Measurements from ENCODE around the gene TECPR2. TPM values are rescaled to one million over a fixed set of nuclear protein-coding genes. Genes with fewer than 3 reads are reported as not detected.

Gene TECPR2
- total RNA-seq, 1 experiment from 2014 or later: 29.7 TPM

DNA sequence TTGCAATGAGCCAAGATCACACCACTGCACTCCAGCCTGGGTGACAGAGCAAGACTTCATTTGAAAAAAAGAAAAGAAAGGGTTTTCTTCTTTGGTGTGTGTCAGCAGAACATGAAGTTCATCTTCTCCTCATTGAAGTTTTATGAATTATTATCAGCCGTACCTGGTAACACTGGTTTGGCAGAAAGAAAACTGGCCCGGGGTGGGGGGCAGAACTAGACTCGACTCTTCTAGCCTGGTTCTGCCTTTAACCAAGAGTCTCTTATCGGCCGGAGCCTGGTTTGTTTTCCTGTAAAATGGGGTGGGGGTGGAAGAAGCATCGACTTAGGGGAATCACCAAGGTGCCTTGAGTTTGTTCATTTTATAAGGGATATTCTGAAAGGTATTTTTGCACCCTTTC, 64.1 kb downstream of the TECPR2 start:
- no peaks in the 10 kb centered on the region for H4K20me1 ChIP-seq (ENCODE audit: insufficient read depth)
- POLR2A ChIA-PET (ENCODE audit: unreplicated experiment): no interaction called here
- no peak overlapping the region for H3K27ac ChIP-seq
- no peaks in the 10 kb centered on the region for H3K27me3 ChIP-seq (ENCODE audit: insufficient read depth, low read depth)
- no peak overlapping the region for H3K4me2 ChIP-seq
- H3K9me3 ChIP-seq (ENCODE audit: insufficient read depth, low read depth): no peaks in the 10 kb centered on the region
- no peaks in the 10 kb centered on the region for H3K4me1 ChIP-seq (replicated peaks; ENCODE audit: insufficient read depth)
- no TSS peak for BruUV-seq (replicated peaks)
- H3K9me2 ChIP-seq (ENCODE audit: insufficient read depth): no peaks in the 10 kb centered on the region
- TF ChIP-seq EZH2 (IDR thresholded peaks at IDR 0.05; ENCODE audit: low read depth) (no peak), CTCF (conservative IDR thresholded peaks at IDR 0.05) (no peak)
- no peaks in the 10 kb centered on the region for H3K36me3 ChIP-seq (ENCODE audit: low read depth)
- H3K79me2 ChIP-seq (ENCODE audit: low read depth): no peaks in the 10 kb centered on the region
- no peak overlapping the region for H2AFZ ChIP-seq
- intact Hi-C loops (cut with micrococcal nuclease; ENCODE audit: unreplicated experiment): no loop called here
- DNase-seq: no peak
- no peaks in the 10 kb centered on the region for H3F3A ChIP-seq (ENCODE audit: insufficient read depth, low read depth)
- no peak overlapping the region for H3K4me3 ChIP-seq
- CTCF ChIA-PET: no interaction called here

- POLR2A ChIA-PET (ENCODE audit: unreplicated experiment): no interaction called here
- H3K9me2 ChIP-seq (ENCODE audit: insufficient read depth): no peaks in the 10 kb centered on the region
- no peak overlapping the region for H2AFZ ChIP-seq
- no peak for DNase-seq
- H3K79me2 ChIP-seq (ENCODE audit: low read depth): no peaks in the 10 kb centered on the region
- no peak overlapping the region for H3K4me2 ChIP-seq
- no peak overlapping the region for H3K27ac ChIP-seq
- no peaks in the 10 kb centered on the region for H3K9me3 ChIP-seq (ENCODE audit: insufficient read depth, low read depth)
- no peak for TF ChIP-seq EZH2 (IDR thresholded peaks at IDR 0.05; ENCODE audit: low read depth)
- intact Hi-C loops (cut with micrococcal nuclease; ENCODE audit: unreplicated experiment): no loop called here
- H4K20me1 ChIP-seq (ENCODE audit: insufficient read depth): no peaks in the 10 kb centered on the region
- CTCF ChIA-PET: no interaction called here
- H3K4me1 ChIP-seq (replicated peaks; ENCODE audit: insufficient read depth): no peaks in the 10 kb centered on the region
- H3F3A ChIP-seq (ENCODE audit: insufficient read depth, low read depth): no peaks in the 10 kb centered on the region
- H3K27me3 ChIP-seq (ENCODE audit: insufficient read depth, low read depth): no peaks in the 10 kb centered on the region
- H3K4me3 ChIP-seq: no peak overlapping the region
- no TSS peak for BruUV-seq (replicated peaks)
- H3K36me3 ChIP-seq (ENCODE audit: low read depth): no peaks in the 10 kb centered on the region
Observed at GRCh38 chr14:102427642-102428041, 64.9 kb downstream of the TECPR2 start.

DNA sequence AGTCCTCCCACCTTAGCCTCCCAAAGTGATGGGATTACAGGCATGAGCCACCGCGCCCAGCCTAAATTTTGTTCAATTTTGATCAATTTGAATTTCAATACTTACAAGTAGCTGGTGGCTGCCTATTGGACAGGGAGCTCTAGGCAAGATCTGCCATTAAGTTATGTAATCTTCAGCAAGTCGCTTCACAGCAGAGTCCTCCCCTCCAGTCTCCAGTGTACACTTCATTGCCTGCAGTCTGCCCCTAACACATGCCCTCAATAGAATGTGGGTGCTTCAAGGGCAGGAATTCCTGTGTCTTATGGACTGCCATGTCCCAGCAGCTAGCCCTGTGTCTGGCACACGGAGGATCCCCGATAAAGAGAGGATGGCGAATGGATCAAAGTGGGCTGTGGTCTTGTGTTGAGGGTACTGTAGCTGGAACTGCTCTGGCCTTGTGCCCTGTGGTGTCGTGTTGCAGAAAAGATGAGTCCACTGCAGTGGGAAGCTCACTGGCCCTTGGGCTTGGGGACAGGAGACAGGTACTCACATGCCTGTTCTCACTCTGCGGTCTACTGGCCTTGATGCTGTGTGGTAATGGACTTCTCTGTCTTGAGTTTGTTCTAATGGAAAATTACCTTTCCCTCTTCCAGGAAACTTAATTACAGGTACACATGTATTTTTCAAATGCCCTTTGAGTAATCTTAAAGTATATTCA, 67.6 kb downstream of the TECPR2 start:
- BruUV-seq (replicated peaks): no TSS peak
- H3K36me3 ChIP-seq (ENCODE audit: low read depth): 0 out of 2 replicates have a peak, but pooled peaks cover 4% of the 10 kb centered on the region
- intact Hi-C loops (cut with micrococcal nuclease; ENCODE audit: unreplicated experiment): loop anchor here (10.0 kb wide), 1 partner anchor 264 kb away; no protein-coding TSS in a partner anchor
- no peaks in the 10 kb centered on the region for H3K4me1 ChIP-seq (replicated peaks; ENCODE audit: insufficient read depth)
- H3K27ac ChIP-seq: no peak overlapping the region
- no peaks in the 10 kb centered on the region for H3K79me2 ChIP-seq (ENCODE audit: low read depth)
- H3K4me2 ChIP-seq: no peak overlapping the region
- no peaks in the 10 kb centered on the region for H3F3A ChIP-seq (ENCODE audit: insufficient read depth, low read depth)
- H3K27me3 ChIP-seq (ENCODE audit: insufficient read depth, low read depth): no peaks in the 10 kb centered on the region
- no peaks in the 10 kb centered on the region for H4K20me1 ChIP-seq (ENCODE audit: insufficient read depth)
- H3K9me3 ChIP-seq (ENCODE audit: insufficient read depth, low read depth): no peaks in the 10 kb centered on the region
- POLR2A ChIA-PET (ENCODE audit: unreplicated experiment): no interaction called here
- H2AFZ ChIP-seq: no peak overlapping the region
- no peak for DNase-seq
- no peak overlapping the region for H3K4me3 ChIP-seq
- no peaks in the 10 kb centered on the region for H3K9me2 ChIP-seq (ENCODE audit: insufficient read depth)
- CTCF ChIA-PET: interaction anchor here (0.6 to 0.7 kb wide), 3 partner anchors 8 to 1117 kb away, joined by 3 to 7 read pairs (median 5); no protein-coding TSS in a partner anchor
- no peak for TF ChIP-seq CTCF (conservative IDR thresholded peaks at IDR 0.05)
- no peak for TF ChIP-seq EZH2 (IDR thresholded peaks at IDR 0.05; ENCODE audit: low read depth)

All from PC-9 (cell line).